Right lobe of liver (tissue), 4 donors: Measurements from ENCODE around the gene SHMT2.

ENCODE experiments used
- POLR2A ChIP-seq: fragments of 450-650 bp; IDR thresholded peaks from one replicate; pipeline ENCODE4 v1.6.1; 2017; ENCODE audit warnings: antibody characterized with exemption, mild to moderate bottlenecking
- TF ChIP-seq, protein P1 (sequence below), 4 donors: fragments of 200-600 bp in 3 of 4; fragments of 450-650 bp in 1 of 4; IDR thresholded peaks; one replicate each; pipeline versions ENCODE4 v1.5.1 to v1.8.0; 2016 to 2022; ENCODE audit warnings: antibody characterized with exemption in 4 of 4, mild to moderate bottlenecking in 2 of 4
- donor health status: DM: no; HTN: no; CAD: no.
- donor health status: DM: no; HTN: no; CAD: no.
- donor health status: DM: no; HTN: yes; CAD: no.

DNA sequence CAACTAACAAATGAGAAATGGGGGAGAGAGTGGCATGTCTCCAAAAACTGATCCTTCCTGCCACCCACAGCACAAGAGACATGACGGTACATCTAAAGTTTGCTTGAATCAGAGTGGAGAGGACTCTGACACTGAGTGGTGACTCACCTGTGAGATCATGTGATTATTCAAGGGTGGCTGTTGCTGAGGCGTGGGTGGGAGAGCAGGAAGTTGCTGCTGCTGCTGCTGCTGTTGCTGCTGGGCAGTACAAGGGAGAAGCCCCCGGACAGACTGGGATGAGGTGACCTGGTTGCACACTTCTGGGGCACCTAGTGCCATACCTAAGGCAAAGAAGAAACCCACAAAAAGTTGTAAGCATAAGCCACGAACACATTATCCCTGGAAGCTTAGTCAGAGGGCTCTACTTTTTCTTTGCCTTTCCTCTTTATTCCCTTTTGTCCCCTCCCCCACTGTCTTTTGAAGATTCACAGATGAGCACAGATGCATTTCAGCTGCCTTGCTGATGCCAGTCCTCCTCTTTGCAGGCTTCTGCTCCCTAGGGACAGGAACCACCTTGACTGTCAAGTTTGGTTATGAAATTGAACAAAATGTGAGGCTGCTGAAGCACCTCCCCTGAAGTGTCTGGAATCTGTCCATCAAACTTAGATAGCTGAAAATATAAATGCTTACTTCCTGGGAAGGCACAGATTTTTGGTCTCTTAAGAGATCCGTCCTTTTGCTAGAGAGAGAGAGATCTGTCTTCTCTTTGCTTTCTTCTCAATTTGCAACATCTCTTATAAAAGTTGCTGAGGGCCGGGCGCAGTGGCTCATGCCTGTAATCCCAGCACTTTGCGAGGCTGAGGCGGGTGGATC lies 50.9 kb downstream of the SHMT2 start:
- TF ChIP-seq, protein P1, sequence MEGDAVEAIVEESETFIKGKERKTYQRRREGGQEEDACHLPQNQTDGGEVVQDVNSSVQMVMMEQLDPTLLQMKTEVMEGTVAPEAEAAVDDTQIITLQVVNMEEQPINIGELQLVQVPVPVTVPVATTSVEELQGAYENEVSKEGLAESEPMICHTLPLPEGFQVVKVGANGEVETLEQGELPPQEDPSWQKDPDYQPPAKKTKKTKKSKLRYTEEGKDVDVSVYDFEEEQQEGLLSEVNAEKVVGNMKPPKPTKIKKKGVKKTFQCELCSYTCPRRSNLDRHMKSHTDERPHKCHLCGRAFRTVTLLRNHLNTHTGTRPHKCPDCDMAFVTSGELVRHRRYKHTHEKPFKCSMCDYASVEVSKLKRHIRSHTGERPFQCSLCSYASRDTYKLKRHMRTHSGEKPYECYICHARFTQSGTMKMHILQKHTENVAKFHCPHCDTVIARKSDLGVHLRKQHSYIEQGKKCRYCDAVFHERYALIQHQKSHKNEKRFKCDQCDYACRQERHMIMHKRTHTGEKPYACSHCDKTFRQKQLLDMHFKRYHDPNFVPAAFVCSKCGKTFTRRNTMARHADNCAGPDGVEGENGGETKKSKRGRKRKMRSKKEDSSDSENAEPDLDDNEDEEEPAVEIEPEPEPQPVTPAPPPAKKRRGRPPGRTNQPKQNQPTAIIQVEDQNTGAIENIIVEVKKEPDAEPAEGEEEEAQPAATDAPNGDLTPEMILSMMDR (IDR thresholded peaks at IDR 0.05) = no peak
- peak; percentile 71 for TF ChIP-seq POLR2A
